Amniotic epithelial cell (primary cell): ENCODE measurements around the gene SMCO4.
"Not testable (repeated sequence)": the region's sequence is repeated elsewhere in the genome, so short reads cannot be mapped to it uniquely, and the experiment has no call there.

ENCODE experiments used
- DNase-seq: peaks from one replicate; pipeline ENCODE4 v3.0.0-alpha.2; 2010; ENCODE audit warnings: low read depth

Gene SMCO4, protein sequence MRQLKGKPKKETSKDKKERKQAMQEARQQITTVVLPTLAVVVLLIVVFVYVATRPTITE

GRCh38 chr11:93543292-93543977 lies at the start of gene SMCO4:
Gene SMCO4 (minus strand): TSS chr11:93543391. CDS start chr11:93479189, 64,202 bp downstream.
- peak; percentile 51 for DNase-seq

GRCh38 chr11:93591247-93591898 lies 48.2 kb upstream of the SMCO4 start:
- peak; percentile 92 for DNase-seq

GRCh38 chr11:93589347-93589746 lies 46.2 kb upstream of the SMCO4 start:
- no peak for DNase-seq

DNA sequence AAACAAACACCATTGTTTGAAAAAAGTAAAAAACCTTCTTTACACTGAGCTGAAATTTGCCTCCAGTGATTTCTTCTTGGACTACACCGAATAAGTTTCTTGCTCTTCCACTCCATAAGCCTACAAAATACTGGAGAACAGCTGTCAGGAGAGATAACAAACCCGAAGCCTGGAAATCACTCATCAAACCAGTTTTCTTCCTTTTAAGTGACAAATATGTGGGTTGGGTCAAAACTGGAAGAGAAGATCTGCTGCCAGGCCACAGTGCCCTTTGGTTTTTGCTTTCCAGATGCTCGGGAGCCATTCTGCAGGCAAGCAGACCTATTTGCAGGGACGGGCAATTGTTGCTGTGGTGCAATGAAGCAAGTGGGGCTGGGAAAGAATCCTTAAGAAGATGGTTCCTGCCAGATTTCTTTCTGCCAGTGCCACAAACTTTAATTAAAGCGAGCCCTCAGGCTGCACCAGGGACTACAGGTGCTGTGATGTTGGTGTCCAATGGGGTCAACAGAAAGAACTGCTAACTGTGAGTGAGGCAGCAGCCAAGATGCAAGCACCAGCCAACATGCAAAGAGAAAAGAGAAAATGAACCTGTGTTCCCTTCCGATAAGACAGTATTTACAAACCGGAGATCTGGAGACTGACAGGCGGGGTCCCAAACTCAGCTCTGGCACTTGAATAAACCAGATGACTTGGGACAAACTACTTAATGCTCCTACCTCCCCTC lies 44.8 kb upstream of the SMCO4 start:
- DNase-seq = no peak

GRCh38 chr11:93587425-93587824 lies 44.2 kb upstream of the SMCO4 start:
- DNase-seq = not testable (repeated sequence)

DNA sequence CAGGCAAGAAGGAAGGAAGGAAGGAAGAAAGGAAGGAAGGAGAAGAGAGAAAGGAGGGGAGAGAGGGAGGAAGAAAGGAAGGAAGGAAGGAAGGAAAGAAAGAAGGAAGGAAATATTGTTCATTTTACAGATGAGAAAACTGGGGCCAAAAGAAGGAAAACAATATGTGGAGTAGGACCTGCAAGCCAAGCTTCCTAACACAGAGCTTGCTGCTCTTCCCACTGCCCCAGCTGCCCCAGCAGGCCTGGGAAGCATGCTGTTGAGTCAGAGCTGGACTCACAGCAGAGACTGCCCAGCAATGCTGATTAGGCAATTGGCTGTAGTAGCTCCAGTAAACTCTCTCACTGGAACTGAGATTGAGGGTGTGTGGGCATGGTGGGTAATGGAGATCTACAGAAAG lies 42.6 kb upstream of the SMCO4 start:
- peak; percentile 90 for DNase-seq

GRCh38 chr11:93583490-93583889 lies 40.3 kb upstream of the SMCO4 start:
- no peak for DNase-seq

- no peak for DNase-seq
Measured at GRCh38 chr11:93579187-93579751, 36.1 kb upstream of the SMCO4 start.

- DNase-seq = peak; percentile 56
Measured at GRCh38 chr11:93577286-93577685, 34.1 kb upstream of the SMCO4 start.

GRCh38 chr11:93576870-93577269 lies 33.7 kb upstream of the SMCO4 start:
- peak; percentile 66 for DNase-seq

DNA sequence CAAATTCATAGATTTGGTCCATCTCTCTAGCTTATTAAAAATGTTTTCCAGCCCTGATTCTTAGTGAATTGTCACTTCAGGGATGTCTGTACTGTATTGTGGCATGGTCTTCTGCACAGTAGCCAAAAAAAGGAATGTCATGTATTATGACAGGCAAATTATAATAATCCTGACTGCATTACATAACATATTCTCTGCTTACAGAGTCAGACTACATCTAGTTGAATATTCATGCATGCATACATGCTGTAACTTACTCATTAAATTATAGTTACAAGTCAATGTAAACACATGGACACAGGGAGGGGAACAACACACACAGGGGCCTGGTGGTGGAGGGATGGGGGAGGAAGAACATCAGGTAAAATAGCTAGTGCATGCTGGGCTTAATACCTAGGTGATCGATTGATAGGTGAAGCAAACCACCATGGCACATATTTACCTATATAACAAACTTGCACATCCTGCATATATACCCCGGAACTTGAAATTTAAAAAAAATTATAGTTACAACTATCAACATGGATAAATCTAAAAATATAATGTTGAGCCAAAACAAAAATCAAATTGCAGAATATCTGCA lies 31.5 kb upstream of the SMCO4 start:
- no peak for DNase-seq

DNA sequence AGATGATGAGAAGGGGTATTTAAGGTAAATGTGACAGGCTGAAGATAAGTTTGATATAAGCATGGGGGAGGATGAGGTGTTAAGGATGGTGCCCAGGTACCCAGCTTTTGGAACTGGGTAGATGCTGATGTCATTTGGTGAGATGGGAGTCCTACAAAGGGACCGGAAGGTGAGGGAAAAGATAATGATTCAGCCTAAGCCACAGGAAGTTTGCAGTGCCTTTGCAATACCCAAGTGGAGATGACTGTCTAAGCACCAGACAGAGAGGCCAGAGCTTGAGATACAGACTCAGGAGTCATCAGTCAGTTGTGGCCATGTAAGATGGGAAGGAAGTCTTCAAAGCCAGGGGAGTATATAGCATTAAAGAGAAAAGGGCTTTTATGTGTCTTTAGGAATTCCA lies 30.0 kb upstream of the SMCO4 start:
- DNase-seq = peak; percentile 32

DNA sequence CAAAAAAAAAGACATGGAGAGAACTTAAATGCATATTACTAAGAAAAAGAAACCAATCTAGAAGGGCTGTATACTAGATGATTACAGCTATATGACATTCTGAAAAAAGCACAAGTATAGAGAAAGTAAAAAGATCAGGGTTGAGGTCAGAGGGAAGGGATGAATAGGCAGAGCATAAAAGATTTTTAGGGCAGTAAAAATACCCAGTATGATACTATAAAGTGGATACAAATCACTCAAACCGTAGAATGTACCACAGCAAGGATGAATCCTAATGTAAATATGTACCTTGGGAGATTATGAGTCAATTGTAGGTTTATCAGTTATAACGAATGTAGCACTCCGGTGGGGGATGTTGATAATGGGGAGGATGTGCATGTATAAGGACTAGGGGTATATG lies 29.4 kb upstream of the SMCO4 start:
- DNase-seq = no peak

GRCh38 chr11:93572171-93572570 lies 29.0 kb upstream of the SMCO4 start:
- no peak for DNase-seq

- DNase-seq = no peak
Measured at GRCh38 chr11:93571612-93572011, 28.4 kb upstream of the SMCO4 start.

DNA sequence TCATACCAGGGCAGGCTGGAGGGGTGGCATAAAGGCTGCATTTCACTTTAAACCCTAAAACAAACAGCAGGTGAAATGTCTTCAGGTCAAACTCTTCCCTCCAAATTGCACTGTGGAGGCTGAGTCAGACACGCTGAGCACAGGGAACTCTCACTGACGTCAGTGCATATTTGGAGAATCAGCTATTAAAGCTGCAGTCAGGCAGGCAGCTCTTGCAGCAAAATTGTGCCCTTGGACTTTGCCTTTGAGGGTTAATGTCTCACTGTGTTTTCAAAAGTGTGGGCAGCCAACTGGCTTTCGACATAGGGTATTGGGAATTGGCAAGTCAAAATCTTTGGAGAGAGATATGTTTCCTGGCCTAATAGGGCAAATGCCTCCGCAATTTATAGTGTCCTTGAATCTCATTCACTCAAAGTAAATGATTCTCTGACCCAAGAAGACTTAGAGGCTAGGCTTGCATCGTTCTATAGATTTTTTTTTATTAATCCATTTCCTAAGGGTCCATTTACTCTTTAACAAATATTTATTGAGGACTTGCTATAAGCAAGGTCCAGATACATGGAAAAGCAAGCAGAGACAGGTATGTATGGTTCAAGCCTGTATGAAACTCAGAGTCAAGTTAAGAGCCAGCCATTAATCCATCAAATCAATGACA lies 27.7 kb upstream of the SMCO4 start:
- DNase-seq = peak; percentile 74

DNA sequence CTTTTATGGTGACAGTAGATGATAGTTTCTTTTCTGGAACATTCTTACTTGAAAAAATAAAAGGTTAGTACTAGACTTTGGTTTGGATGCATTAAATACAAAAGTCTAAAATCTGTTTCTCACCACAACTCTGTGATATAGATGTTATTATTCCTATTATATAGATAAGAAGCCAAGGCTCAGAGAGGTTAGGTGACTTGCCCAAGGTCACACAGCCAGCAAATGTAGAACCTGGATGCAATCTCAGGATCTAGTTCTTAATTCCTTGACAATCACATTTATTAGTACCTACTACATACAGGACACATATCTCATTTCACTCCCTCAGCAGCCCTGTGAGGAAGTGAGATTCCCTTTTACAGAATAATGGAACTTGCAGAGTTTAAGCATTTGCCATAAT lies 26.3 kb upstream of the SMCO4 start:
- DNase-seq = no peak

DNA sequence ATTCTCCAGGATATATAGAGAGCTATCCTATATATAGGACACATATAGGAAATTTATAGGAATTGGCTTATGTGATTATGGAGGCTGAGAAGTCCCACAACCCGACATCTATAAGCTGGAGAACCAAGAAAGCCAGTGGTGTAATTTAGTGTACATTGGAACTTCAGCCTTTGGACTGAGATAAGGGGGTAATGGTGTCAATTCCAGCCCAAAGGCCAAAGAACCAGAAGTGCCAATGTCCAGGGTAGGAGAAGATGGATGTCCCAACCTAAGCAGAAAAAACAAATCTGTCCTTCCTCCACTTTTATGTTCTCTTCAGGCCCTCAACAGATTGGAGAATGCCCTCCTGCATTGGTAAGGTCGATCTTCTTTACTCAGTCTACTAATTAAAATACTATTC lies 25.5 kb upstream of the SMCO4 start:
- no peak for DNase-seq

- no peak for DNase-seq
Measured at GRCh38 chr11:93567401-93567895, 24.3 kb upstream of the SMCO4 start.

GRCh38 chr11:93564895-93565294 lies 21.7 kb upstream of the SMCO4 start:
- no peak for DNase-seq

- no peak for DNase-seq
Measured at GRCh38 chr11:93563857-93564256, 20.7 kb upstream of the SMCO4 start.
